Panc1 (cell line): ENCODE results near the gene NUMBL. TPM values are rescaled to one million over a fixed set of nuclear protein-coding genes. Genes with fewer than 3 reads are reported as not detected.

Source experiments
- ATAC-seq: fragments of 200-7000 bp; cut with Tn5 transposase; 2 replicates; pipeline ENCODE4 v1.9.1; 2020; ENCODE audit warnings: mild to moderate bottlenecking, moderate library complexity
- BruUV-seq: library from RNA; stranded (reverse); fragments of 400-500 nt; replicated peaks from 2 replicates; lab custom pipeline; 2021; lab: Mats Ljungman, UMichigan
- CTCF ChIA-PET: fragments of 300-600 bp; sonication (Branson Sonifier 250); formaldehyde crosslinking; loops from one replicate; lab custom pipeline; 2022; ENCODE audit warnings: antibody characterized with exemption; lab: Charles Lee
- POLR2A ChIA-PET: fragments of 300-600 bp; sonication (Branson Sonifier 250); formaldehyde crosslinking; loops from one replicate; lab custom pipeline; 2022; ENCODE audit warnings: antibody characterized with exemption; lab: Charles Lee
- DNase-seq: peaks from one replicate; pipeline ENCODE4 v3.0.0-alpha.2; 2010; ENCODE audit warnings: low read depth, low spot score
- H3K27ac ChIP-seq: 2 replicates; pipeline ENCODE4 v1.5.1; 2011; ENCODE audit warnings: mild to moderate bottlenecking, low read length, inconsistent platforms
- H3K27me3 ChIP-seq: fragments of 200-500 bp; sonication (Bioruptor generic); 2 replicates; pipeline ENCODE4 v1.6.0; 2014; ENCODE audit warnings: low read length, inconsistent platforms; ENCODE audit not compliant: control insufficient read depth, insufficient read depth
- H3K36me3 ChIP-seq: fragments of 200-500 bp; sonication (Bioruptor generic); 2 replicates; pipeline ENCODE4 v1.5.1; 2014; ENCODE audit warnings: inconsistent platforms, mild to moderate bottlenecking, low read length, moderate library complexity; ENCODE audit not compliant: control insufficient read depth, insufficient read depth
- H3K4me1 ChIP-seq: 2 replicates; pipeline ENCODE4 v1.5.1; 2011; ENCODE audit warnings: inconsistent platforms, mild to moderate bottlenecking, low read length, moderate library complexity; ENCODE audit not compliant: control insufficient read depth, insufficient read depth
- H3K4me3 ChIP-seq, 2 experiments: 2 replicates each; pipeline ENCODE4 v1.5.1; 2011 to 2012; ENCODE audit warnings: low read depth in 2 of 2, low read length in 2 of 2, mild to moderate bottlenecking in 2 of 2, inconsistent platforms in 1 of 2, moderate library complexity in 1 of 2
- H3K9me3 ChIP-seq: fragments of 200-500 bp; sonication (Bioruptor generic); 2 replicates; pipeline ENCODE4 v1.5.1; 2014; ENCODE audit warnings: low read depth, mild to moderate bottlenecking, inconsistent platforms, low read length, moderate library complexity; ENCODE audit not compliant: control insufficient read depth, insufficient read depth
- POLR2AphosphoS5 ChIP-seq: IDR thresholded peaks from 2 replicates; pipeline ENCODE4 v1.6.1; 2012; ENCODE audit warnings: mild to moderate bottlenecking, low read depth, low read length, moderate library complexity
- REST ChIP-seq, 2 experiments: IDR thresholded peaks; 2 replicates each; pipeline ENCODE4 v1.6.1; 2011 to 2012; ENCODE audit warnings: low read depth in 2 of 2, control low read depth in 1 of 2, low read length in 1 of 2, mild to moderate bottlenecking in 1 of 2, moderate library complexity in 1 of 2; ENCODE audit not compliant: insufficient read depth in 1 of 2
- SIN3A ChIP-seq: IDR thresholded peaks from 2 replicates; pipeline ENCODE4 v1.6.1; 2012; ENCODE audit warnings: low read depth, mild to moderate bottlenecking, low read length, moderate library complexity, borderline replicate concordance; ENCODE audit not compliant: insufficient read depth
- TCF7L2 ChIP-seq: IDR thresholded peaks from 2 replicates; pipeline ENCODE4 v1.6.1; 2011; ENCODE audit warnings: mild to moderate bottlenecking, low read depth, low read length, inconsistent platforms
- in situ Hi-C: cut with HindIII; loops from 2 replicates; pipeline ENCODE4 v1.10.0; 2016; ENCODE audit warnings: low sequenced_read_pairs, low pct_unique_long_range_greater_than_20kb
- intact Hi-C: fragments of 100-400 bp; cut with micrococcal nuclease; formaldehyde crosslinking; loops from one replicate; pipeline ENCODE4 v1.10.0; 2022; ENCODE audit not compliant: unreplicated experiment
- total RNA-seq: library from RNA; stranded (reverse); gene quantifications from one replicate; pipeline ENCODE4 v1.2.1, GENCODE V29; 2021; ENCODE audit not compliant: unreplicated experiment
- TF ChIP-seq, protein P1 (sequence below): fragments of 450-650 bp; IDR thresholded peaks from 2 replicates; pipeline ENCODE4 v1.5.1; 2017; ENCODE audit warnings: mild to moderate bottlenecking

The NUMBL gene
- total RNA-seq, 1 experiment from 2014 or later, result 27.6 TPM

- DNase-seq (no peak), ATAC-seq (peak; percentile 84)
- intact Hi-C loops, result no loop called here
- Histone ChIP-seq H3K36me3 (peaks cover 3% of the 10 kb centered on the region; the same call in 1 of the 2 replicates), H3K4me1 (peaks cover 11% of the 10 kb centered on the region), H3K4me3 (peak overlapping the region; percentile 65 to 77), H3K9me3 (no peaks in the 10 kb centered on the region), H3K27me3 (no peaks in the 10 kb centered on the region), H3K27ac (peak overlapping the region; percentile 88)
- no TSS peak for BruUV-seq
- in situ Hi-C loops, result no loop called here
- ChIA-PET CTCF (no interaction called here), POLR2A (no interaction called here)
- TF ChIP-seq POLR2AphosphoS5 (no peak), TCF7L2 (no peak), REST (IDR thresholded peaks at IDR 0.05; ENCODE audit: insufficient read depth in 1 of 2, low read depth in 2 of 2, low read length in 1 of 2) (no peak), SIN3A (no peak)
- TF ChIP-seq, protein P1, sequence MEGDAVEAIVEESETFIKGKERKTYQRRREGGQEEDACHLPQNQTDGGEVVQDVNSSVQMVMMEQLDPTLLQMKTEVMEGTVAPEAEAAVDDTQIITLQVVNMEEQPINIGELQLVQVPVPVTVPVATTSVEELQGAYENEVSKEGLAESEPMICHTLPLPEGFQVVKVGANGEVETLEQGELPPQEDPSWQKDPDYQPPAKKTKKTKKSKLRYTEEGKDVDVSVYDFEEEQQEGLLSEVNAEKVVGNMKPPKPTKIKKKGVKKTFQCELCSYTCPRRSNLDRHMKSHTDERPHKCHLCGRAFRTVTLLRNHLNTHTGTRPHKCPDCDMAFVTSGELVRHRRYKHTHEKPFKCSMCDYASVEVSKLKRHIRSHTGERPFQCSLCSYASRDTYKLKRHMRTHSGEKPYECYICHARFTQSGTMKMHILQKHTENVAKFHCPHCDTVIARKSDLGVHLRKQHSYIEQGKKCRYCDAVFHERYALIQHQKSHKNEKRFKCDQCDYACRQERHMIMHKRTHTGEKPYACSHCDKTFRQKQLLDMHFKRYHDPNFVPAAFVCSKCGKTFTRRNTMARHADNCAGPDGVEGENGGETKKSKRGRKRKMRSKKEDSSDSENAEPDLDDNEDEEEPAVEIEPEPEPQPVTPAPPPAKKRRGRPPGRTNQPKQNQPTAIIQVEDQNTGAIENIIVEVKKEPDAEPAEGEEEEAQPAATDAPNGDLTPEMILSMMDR, result no peak
Measured at GRCh38 chr19:40714441-40715299, 24.2 kb upstream of the NUMBL start.

- intact Hi-C loops (no loop called here), in situ Hi-C loops (no loop called here)
- TF ChIP-seq TCF7L2, result no peak
- no peak for TF ChIP-seq SIN3A
- TF ChIP-seq, protein P1, result no peak
- TF ChIP-seq REST (IDR thresholded peaks at IDR 0.05; ENCODE audit: insufficient read depth in 1 of 2, low read depth in 2 of 2, low read length in 1 of 2), result no peak
- no peak for TF ChIP-seq POLR2AphosphoS5
- H3K4me1 ChIP-seq, result peaks cover 11% of the 10 kb centered on the region
- H3K27me3 ChIP-seq, result no peaks in the 10 kb centered on the region
- H3K4me3 ChIP-seq, result peak overlapping the region in 1 of 2 experiments; percentile 65; a peak in 1 of 4 replicates
- no peaks in the 10 kb centered on the region for H3K9me3 ChIP-seq
- POLR2A ChIA-PET, result interaction anchor here (0.6 kb wide), 1 partner anchor 38 kb away, joined by 14 read pairs; no protein-coding TSS in a partner anchor
- H3K36me3 ChIP-seq, result peaks cover 3% of the 10 kb centered on the region; the same call in 1 of the 2 replicates
- no peak overlapping the region for H3K27ac ChIP-seq
- ATAC-seq, result no peak
- no TSS peak for BruUV-seq
- no peak for DNase-seq
- CTCF ChIA-PET, result no interaction called here
Measured at GRCh38 chr19:40713939-40714338, 23.5 kb upstream of the NUMBL start.
